Measurements from ENCODE around the gene KLRG1. TPM values are rescaled to one million over a fixed set of nuclear protein-coding genes. Genes with fewer than 3 reads are reported as not detected.

Gene KLRG1
- total RNA-seq, 2 experiments from 2014 or later = 4.9 to 12.5 TPM

Other genes with a start within 250 kb of the KLRG1 start
- gene A2ML1, start 166.9 kb upstream of the KLRG1 start, total RNA-seq (2014; rRNA removed; shearing (Covaris generic)) = not detected in 2 replicates
- gene A2ML1, start 166.9 kb upstream of the KLRG1 start, total RNA-seq (2022) = not detected in 2 replicates
- 52.2 and 52.4 TPM in 2 replicates for gene PHC1, start 75.0 kb upstream of the KLRG1 start, total RNA-seq (2014; rRNA removed; shearing (Covaris generic))
- gene PHC1, start 75.0 kb upstream of the KLRG1 start, total RNA-seq (2022) = 33.6 and 42.2 TPM in 2 replicates
- 108 and 142 TPM in 2 replicates for gene M6PR, start 39.9 kb upstream of the KLRG1 start, total RNA-seq (2014; rRNA removed; shearing (Covaris generic))
- gene M6PR, start 39.9 kb upstream of the KLRG1 start, total RNA-seq (2022) = 131 and 144 TPM in 2 replicates
- gene A2M, start 126.4 kb downstream of the KLRG1 start, total RNA-seq (2014; rRNA removed; shearing (Covaris generic)) = not detected in 2 replicates
- not detected in 2 replicates for gene A2M, start 126.4 kb downstream of the KLRG1 start, total RNA-seq (2022)
- gene PZP, start 218.8 kb downstream of the KLRG1 start, total RNA-seq (2014; rRNA removed; shearing (Covaris generic)) = not detected in 2 replicates
- gene PZP, start 218.8 kb downstream of the KLRG1 start, total RNA-seq (2022) = not detected in 2 replicates

Data from OCI-LY7 (cell line).